HG03175 (cell line): ENCODE measurements around the gene B4GALT2.

Experiments
- ATAC-seq: cut with Tn5 transposase; IDR thresholded peaks from one replicate; pipeline ENCODE4 v1.9.1; 2021; ENCODE audit warnings: mild to moderate bottlenecking, moderate library complexity; ENCODE audit not compliant: unreplicated experiment

The B4GALT2 gene

GRCh38 chr1:44000122-44000665 is 21.2 kb downstream of the B4GALT2 start:
- ATAC-seq: no peak

GRCh38 chr1:44002165-44002564 is 23.2 kb downstream of the B4GALT2 start:
- ATAC-seq: no peak

GRCh38 chr1:44002606-44003157 is 23.7 kb downstream of the B4GALT2 start:
- no peak for ATAC-seq

GRCh38 chr1:44008259-44008658 is 29.2 kb downstream of the B4GALT2 start:
- no peak for ATAC-seq

GRCh38 chr1:44010935-44011471 is 32.0 kb downstream of the B4GALT2 start:
- no peak for ATAC-seq

GRCh38 chr1:44012404-44012803 is 33.4 kb downstream of the B4GALT2 start:
- no peak for ATAC-seq

- no peak for ATAC-seq
These were observed 34.1 kb downstream of the B4GALT2 start for GRCh38 chr1:44012941-44013609.

GRCh38 chr1:44013949-44014348 is 34.9 kb downstream of the B4GALT2 start:
- ATAC-seq: no peak

GRCh38 chr1:44014365-44015104 is 35.5 kb downstream of the B4GALT2 start:
- ATAC-seq: no peak

GRCh38 chr1:44015206-44015605 is 36.2 kb downstream of the B4GALT2 start:
- ATAC-seq: no peak

GRCh38 chr1:44016041-44016889 is 37.3 kb downstream of the B4GALT2 start:
- no peak for ATAC-seq

GRCh38 chr1:44016890-44017400 is 37.9 kb downstream of the B4GALT2 start:
- no peak for ATAC-seq

GRCh38 chr1:44019466-44019948 is 40.5 kb downstream of the B4GALT2 start:
- no peak for ATAC-seq

- no peak for ATAC-seq
These were observed 41.5 kb downstream of the B4GALT2 start for GRCh38 chr1:44020464-44020863.

GRCh38 chr1:44021156-44021555 is 42.1 kb downstream of the B4GALT2 start:
- no peak for ATAC-seq

GRCh38 chr1:44021581-44022321 is 42.7 kb downstream of the B4GALT2 start:
- no peak for ATAC-seq

GRCh38 chr1:44024031-44024902 is 45.3 kb downstream of the B4GALT2 start:
- ATAC-seq: no peak

GRCh38 chr1:44024903-44025525 is 46.0 kb downstream of the B4GALT2 start:
- ATAC-seq: no peak
